RWPE2 (cell line): Measurements from ENCODE around the gene CLDN8.
A peak's percentile ranks its signal among the peaks of the same experiment; 100 is the strongest.

ENCODE experiments used
- ATAC-seq: fragments of 200-7000 bp; cut with Tn5 transposase; 3 replicates; pipeline ENCODE4 v1.9.1; 2021; ENCODE audit warnings: low read depth
- DNase-seq: peaks from one replicate; pipeline ENCODE4 v3.0.0-alpha.2; 2020; ENCODE audit warnings: low spot score
- H3K27ac ChIP-seq: fragments of 450-650 bp; 2 replicates; pipeline ENCODE4 v1.5.1; 2017; ENCODE audit warnings: mild to moderate bottlenecking; ENCODE audit not compliant: poor library complexity, severe bottlenecking
- H3K27me3 ChIP-seq: fragments of 250-450 bp; sonication (Bioruptor Pico); 2 replicates; pipeline ENCODE4 v1.5.1; 2021; ENCODE audit warnings: mild to moderate bottlenecking, moderate library complexity; ENCODE audit not compliant: insufficient read depth, poor library complexity, severe bottlenecking
- H3K36me3 ChIP-seq: fragments of 250-450 bp; sonication (Bioruptor Pico); 2 replicates; pipeline ENCODE4 v1.5.1; 2020; ENCODE audit warnings: low read depth, mild to moderate bottlenecking, moderate library complexity
- H3K4me1 ChIP-seq: fragments of 250-450 bp; sonication (Bioruptor Pico); 2 replicates; pipeline ENCODE4 v1.5.1; 2021; ENCODE audit warnings: mild to moderate bottlenecking, moderate library complexity; ENCODE audit not compliant: insufficient read depth, poor library complexity, severe bottlenecking
- H3K4me3 ChIP-seq: fragments of 250-450 bp; sonication (Bioruptor Pico); 2 replicates; pipeline ENCODE4 v1.5.1; 2021; ENCODE audit warnings: mild to moderate bottlenecking, moderate library complexity; ENCODE audit not compliant: severe bottlenecking
- H3K9me3 ChIP-seq: fragments of 250-450 bp; sonication (Bioruptor Pico); 2 replicates; pipeline ENCODE4 v1.5.1; 2021; ENCODE audit warnings: mild to moderate bottlenecking, moderate library complexity; ENCODE audit not compliant: severe bottlenecking
- CTCF ChIP-seq: fragments of 450-650 bp; IDR thresholded peaks from one replicate; pipeline ENCODE4 v1.5.1; 2017; ENCODE audit warnings: mild to moderate bottlenecking, moderate library complexity; ENCODE audit not compliant: poor library complexity, severe bottlenecking

Gene CLDN8

GRCh38 chr21:30216041-30216723 lies at the start of gene CLDN8:
CLDN8 (minus strand) TSS chr21:30216097; CDS start chr21:30215925, 172 bp downstream.
- no peak for DNase-seq
- Histone ChIP-seq H3K4me3 (no peak within 1 kb of the TSS), H3K9me3 (no peaks in the 10 kb centered on the region), H3K27me3 (no peaks in the 10 kb centered on the region), H3K36me3 (no peaks in the 10 kb centered on the region), H3K27ac (no peak within 1 kb of the TSS), H3K4me1 (no peaks in the 10 kb centered on the region)
- no peak for ATAC-seq
- TF ChIP-seq CTCF: no peak

- ATAC-seq: peak; percentile 82
- Histone ChIP-seq H3K4me3 (no peak overlapping the region), H3K4me1 (no peaks in the 10 kb centered on the region), H3K27ac (no peak overlapping the region), H3K9me3 (no peaks in the 10 kb centered on the region), H3K36me3 (no peaks in the 10 kb centered on the region), H3K27me3 (no peaks in the 10 kb centered on the region)
- peak; percentile 69 for TF ChIP-seq CTCF
- no peak for DNase-seq
Measured at GRCh38 chr21:30257773-30258172, 41.9 kb upstream of the CLDN8 start.

DNA sequence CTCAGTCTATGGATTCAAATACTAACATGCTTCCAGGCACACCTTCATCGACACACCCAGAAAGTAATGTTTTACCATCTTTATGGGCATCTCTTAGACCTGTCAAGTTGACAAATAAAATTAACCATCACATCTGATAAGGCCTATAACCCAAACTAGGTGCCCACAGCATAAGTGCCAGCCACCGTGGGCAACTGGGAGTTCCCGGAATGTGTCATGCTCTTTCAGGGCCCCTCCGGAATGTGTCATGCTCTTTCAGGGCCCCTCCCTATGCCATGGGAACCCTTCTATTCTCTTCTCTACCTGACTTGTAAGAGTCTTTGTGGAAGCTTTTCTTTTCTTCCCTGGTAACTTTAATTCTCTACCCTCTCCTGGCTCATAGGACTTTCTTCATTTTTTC lies 40.2 kb upstream of the CLDN8 start:
- Histone ChIP-seq H3K4me3 (no peak overlapping the region), H3K9me3 (no peaks in the 10 kb centered on the region), H3K27ac (no peak overlapping the region), H3K36me3 (no peaks in the 10 kb centered on the region), H3K4me1 (no peaks in the 10 kb centered on the region), H3K27me3 (no peaks in the 10 kb centered on the region)
- no peak for ATAC-seq
- TF ChIP-seq CTCF: no peak
- no peak for DNase-seq

GRCh38 chr21:30255679-30256078 lies 39.8 kb upstream of the CLDN8 start:
- H3K9me3 ChIP-seq: no peaks in the 10 kb centered on the region

More at GRCh38 chr21:30255679-30256078, 39.8 kb upstream of the CLDN8 start:
- H3K36me3 ChIP-seq: no peaks in the 10 kb centered on the region
- no peaks in the 10 kb centered on the region for H3K4me1 ChIP-seq
- ATAC-seq (no peak), DNase-seq (no peak)
- H3K27ac ChIP-seq: no peak overlapping the region
- no peaks in the 10 kb centered on the region for H3K27me3 ChIP-seq
- H3K4me3 ChIP-seq: no peak overlapping the region
- TF ChIP-seq CTCF: no peak
